H1 (cell line): ENCODE data around the gene GRID1. TPM values are rescaled to one million over a fixed set of nuclear protein-coding genes. Genes with fewer than 3 reads are reported as not detected.
"Not testable (repeated sequence)": the region's sequence is repeated elsewhere in the genome, so short reads cannot be mapped to it uniquely, and the experiment has no call there.

Experiments
- CTCF ChIA-PET: fragments of 300-600 bp; sonication (Branson Sonifier 250); formaldehyde crosslinking; loops from one replicate; lab custom pipeline; 2021; ENCODE audit not compliant: partially characterized antibody; lab: Charles Lee
- POLR2A ChIA-PET: fragments of 300-600 bp; sonication (Branson Sonifier 250); formaldehyde crosslinking; loops from one replicate; lab custom pipeline; 2021; ENCODE audit warnings: inconsistent platforms; ENCODE audit not compliant: partially characterized antibody; lab: Charles Lee
- DNase-seq, 2 experiments: peaks; one replicate each; pipeline versions ENCODE4 v3.0.0 to v3.0.0-alpha.2; 2010 to 2022; ENCODE audit warnings: low spot score in 2 of 2, low read depth in 1 of 2, mixed read lengths in 1 of 2
- FAIRE-seq: peaks from 2 replicates; lab custom pipeline; 2011; peaks lifted over from hg19 to GRCh38; lab: Jason Lieb, UNC
- H2AFZ ChIP-seq: 2 replicates; pipeline ENCODE4 v1.8.1; 2012; ENCODE audit warnings: low read length, inconsistent platforms
- H2AK5ac ChIP-seq: 2 replicates; pipeline ENCODE4 v1.6.1; 2013; ENCODE audit warnings: low read depth, low read length
- H2BK120ac ChIP-seq: replicated peaks from 2 replicates; pipeline ENCODE3; 2013; ENCODE audit warnings: low read depth, low read length, inconsistent platforms
- H2BK12ac ChIP-seq: 2 replicates; pipeline ENCODE4 v1.6.1; 2013; ENCODE audit warnings: low read depth, low read length
- H2BK15ac ChIP-seq: 2 replicates; pipeline ENCODE4 v1.6.1; 2013; ENCODE audit warnings: low read length
- H2BK20ac ChIP-seq: 2 replicates; pipeline ENCODE4 v1.6.1; 2013; ENCODE audit warnings: low read length
- H2BK5ac ChIP-seq: 2 replicates; pipeline ENCODE4 v1.6.1; 2013; ENCODE audit warnings: low read depth, low read length
- H3K14ac ChIP-seq: 2 replicates; pipeline ENCODE4 v1.6.1; 2013; ENCODE audit warnings: inconsistent platforms; ENCODE audit not compliant: insufficient read length
- H3K18ac ChIP-seq: 2 replicates; pipeline ENCODE4 v1.6.1; 2013; ENCODE audit warnings: low read length; ENCODE audit errors: extremely low read depth
- H3K23ac ChIP-seq: 2 replicates; pipeline ENCODE4 v1.6.1; 2013; ENCODE audit warnings: inconsistent platforms; ENCODE audit not compliant: insufficient read length
- H3K23me2 ChIP-seq: 2 replicates; pipeline ENCODE4 v1.6.1; 2013; ENCODE audit warnings: low read depth, low read length
- H3K27ac ChIP-seq: 2 replicates; pipeline ENCODE4 v1.6.1; 2011; ENCODE audit warnings: low read depth, low read length, inconsistent platforms
- H3K27me3 ChIP-seq, 4 experiments: replicated peaks in 1 of 4; 1 replicate in 1 of 4; 2 replicates in 3 of 4; pipeline versions ENCODE4 v1.6.1 to v1.8.1; 2011 to 2013; ENCODE audit warnings: low read length in 3 of 4, mild to moderate bottlenecking in 3 of 4, inconsistent platforms in 2 of 4, mixed read lengths in 2 of 4, moderate library complexity in 1 of 4; ENCODE audit not compliant: control insufficient read depth in 3 of 4, insufficient read depth in 3 of 4; ENCODE audit errors: extremely low read depth in 1 of 4
- H3K36me3 ChIP-seq, 4 experiments: 2 replicates each; pipeline versions ENCODE4 v1.6.1 to v1.8.1; 2011 to 2013; ENCODE audit warnings: mild to moderate bottlenecking in 4 of 4, low read length in 3 of 4, moderate library complexity in 2 of 4, control low read depth in 1 of 4, inconsistent platforms in 1 of 4; ENCODE audit not compliant: insufficient read depth in 4 of 4, control insufficient read depth in 2 of 4
- H3K4ac ChIP-seq: replicated peaks from 2 replicates; pipeline ENCODE3; 2013; ENCODE audit warnings: low read length, low read depth, mixed read lengths, inconsistent platforms; ENCODE audit not compliant: insufficient read length
- H3K4me1 ChIP-seq, 4 experiments: replicated peaks in 1 of 4; 1 replicate in 1 of 4; 2 replicates in 3 of 4; pipeline versions ENCODE4 v1.6.1 to v1.8.1; 2011 to 2013; ENCODE audit warnings: low read length in 3 of 4, inconsistent platforms in 2 of 4, mixed read lengths in 1 of 4; ENCODE audit not compliant: insufficient read depth in 4 of 4, control insufficient read depth in 3 of 4
- H3K4me2 ChIP-seq, 2 experiments: 2 replicates each; pipeline versions ENCODE4 v1.6.1 to v1.8.1; 2011 to 2013; ENCODE audit warnings: low read depth in 2 of 2, low read length in 2 of 2, control low read depth in 1 of 2, inconsistent platforms in 1 of 2, mild to moderate bottlenecking in 1 of 2; ENCODE audit not compliant: insufficient read depth in 1 of 2
- H3K4me3 ChIP-seq, 4 experiments: fragments of 200-600, 300-600 bp in 1 of 4; sonication (generic), shearing (Covaris generic), sonication (Bioruptor Twin) in 1 of 4; 2 replicates each; pipeline versions ENCODE4 v1.5.1 to v1.8.1; 2011 to 2016; ENCODE audit warnings: low read length in 4 of 4, low read depth in 3 of 4, control low read depth in 2 of 4, inconsistent platforms in 2 of 4, mild to moderate bottlenecking in 2 of 4, mixed read lengths in 1 of 4, moderate library complexity in 1 of 4; ENCODE audit not compliant: insufficient read depth in 2 of 4; ENCODE audit errors: extremely low read depth in 1 of 4
- H3K56ac ChIP-seq: replicated peaks from 2 replicates; pipeline ENCODE3; 2013; ENCODE audit warnings: low read depth, mild to moderate bottlenecking, mixed read lengths, low read length, inconsistent platforms; ENCODE audit not compliant: insufficient read length
- H3K79me1 ChIP-seq: 2 replicates; pipeline ENCODE4 v1.6.1; 2013; ENCODE audit warnings: low read depth, low read length, control low read depth
- H3K79me2 ChIP-seq, 2 experiments: 2 replicates each; pipeline versions ENCODE4 v1.6.1 to v1.8.1; 2012 to 2013; ENCODE audit warnings: low read length in 2 of 2, mild to moderate bottlenecking in 2 of 2, inconsistent platforms in 1 of 2; ENCODE audit not compliant: insufficient read depth in 2 of 2, control insufficient read depth in 1 of 2
- H3K9ac ChIP-seq, 4 experiments: replicated peaks in 1 of 4; 1 replicate in 1 of 4; 2 replicates in 3 of 4; pipeline versions ENCODE4 v1.6.1 to v1.8.1; 2011 to 2013; ENCODE audit warnings: low read depth in 3 of 4, low read length in 3 of 4, control low read depth in 2 of 4, mild to moderate bottlenecking in 2 of 4, moderate library complexity in 2 of 4, inconsistent platforms in 1 of 4; ENCODE audit errors: extremely low read depth in 1 of 4
- H3K9me3 ChIP-seq, 2 experiments: 2 replicates each; pipeline versions ENCODE4 v1.6.1 to v1.8.1; 2012 to 2013; ENCODE audit warnings: mild to moderate bottlenecking in 2 of 2, moderate library complexity in 2 of 2, control low read depth in 1 of 2, inconsistent platforms in 1 of 2, low read depth in 1 of 2, low read length in 1 of 2, mixed read lengths in 1 of 2; ENCODE audit not compliant: insufficient read depth in 2 of 2
- H4K20me1 ChIP-seq, 2 experiments: replicated peaks in 1 of 2; 2 replicates each; pipeline versions ENCODE3 to v1.8.1; 2011 to 2013; ENCODE audit warnings: inconsistent platforms in 2 of 2, low read length in 2 of 2, mild to moderate bottlenecking in 1 of 2; ENCODE audit not compliant: insufficient read depth in 2 of 2, control insufficient read depth in 1 of 2
- H4K5ac ChIP-seq: 2 replicates; pipeline ENCODE4 v1.6.1; 2013; ENCODE audit warnings: low read length, low read depth, mixed read lengths, inconsistent platforms; ENCODE audit not compliant: insufficient read length
- H4K8ac ChIP-seq: 2 replicates; pipeline ENCODE4 v1.8.0; 2013; ENCODE audit warnings: mild to moderate bottlenecking, moderate library complexity, low read length, inconsistent platforms; ENCODE audit not compliant: insufficient read depth; ENCODE audit errors: extremely low read depth
- H4K91ac ChIP-seq: replicated peaks from 2 replicates; pipeline ENCODE3; 2013; ENCODE audit warnings: low read length, mixed read lengths, inconsistent platforms; ENCODE audit not compliant: insufficient read length
- CTBP2 ChIP-seq: IDR thresholded peaks from 2 replicates; pipeline ENCODE4 v1.7.0; 2011; ENCODE audit warnings: borderline replicate concordance, mild to moderate bottlenecking, moderate library complexity, mixed read lengths, low read length; ENCODE audit not compliant: insufficient read depth, insufficient read length
- MAX ChIP-seq: IDR thresholded peaks from 2 replicates; pipeline ENCODE4 v1.6.1; 2012; ENCODE audit warnings: inconsistent platforms
- POLR2AphosphoS5 ChIP-seq: IDR thresholded peaks from 2 replicates; pipeline ENCODE4 v1.6.1; 2011; ENCODE audit warnings: low read depth, low read length
- SP2 ChIP-seq: IDR thresholded peaks from 2 replicates; pipeline ENCODE4 v1.6.1; 2012; ENCODE audit warnings: mild to moderate bottlenecking, low read length, inconsistent platforms
- TBP ChIP-seq: IDR thresholded peaks from 2 replicates; pipeline ENCODE4 v1.6.1; 2011; ENCODE audit warnings: low read depth, low read length, improper control_type of control experiment
- WGBS, 2 experiments: shearing (Covaris generic) in 1 of 2; methylation state at CpG; one replicate each; pipeline versions ENCODE4 v1.1.6 to v1.1.7; 2013 to 2015; ENCODE audit warnings: low lambda C conversion rate in 2 of 2, mixed read lengths in 2 of 2, inconsistent platforms in 1 of 2, low coverage in 1 of 2, missing lambda C conversion rate in 1 of 2; ENCODE audit not compliant: insufficient replicate concordance in 2 of 2, insufficient coverage in 1 of 2, insufficient read length in 1 of 2; ENCODE audit errors: extremely low coverage in 1 of 2, missing lambda C conversion rate in 1 of 2; 5-methylcytosine and 5-hydroxymethylcytosine counted together
- polyA plus RNA-seq, 7 experiments: library from polyadenylated mRNA; depleted of rRNA in 3 of 7; stranded (reverse) in 5 of 7; unstranded in 2 of 7; fragments of >200 nt in 5 of 7; fragments of 200-250 nt in 2 of 7; gene quantifications; 1 replicate in 5 of 7; 2 replicates in 1 of 7; 4 replicates in 1 of 7; pipeline versions ENCODE4 v1.2.1 to v1.2.3, GENCODE V29; 2011 to 2013; ENCODE audit warnings: missing spikeins in 2 of 7, mixed read lengths in 2 of 7
- total RNA-seq: library from RNA; stranded (reverse); fragmentation: NEBNext Ultra II Directional; extraction: Animal tissue kit (Norgen Biotek cat#: 25700); gene quantifications from 2 replicates; pipeline ENCODE4 v1.2.1, GENCODE V29; 2021
- TF ChIP-seq, protein P1 (sequence below), 3 experiments: IDR thresholded peaks; 1 replicate in 2 of 3; 2 replicates in 1 of 3; pipeline versions ENCODE4 v1.5.1 to v1.6.1; 2011; ENCODE audit warnings: low read length in 3 of 3, mild to moderate bottlenecking in 3 of 3, inconsistent platforms in 2 of 3, low read depth in 1 of 3, moderate library complexity in 1 of 3; ENCODE audit not compliant: insufficient read depth in 1 of 3; ENCODE audit errors: control extremely low read depth in 1 of 3
- TF ChIP-seq, protein P2 (sequence below): IDR thresholded peaks from 2 replicates; pipeline ENCODE4 v1.6.1; 2012; ENCODE audit warnings: inconsistent platforms

GRID1 gene
- total and polyA plus RNA-seq, 2 of the 8 experiments (the other 6 are each of a cell fraction or from before 2014, with no cell fraction given), result 0.22 to 0.30 TPM

DNA sequence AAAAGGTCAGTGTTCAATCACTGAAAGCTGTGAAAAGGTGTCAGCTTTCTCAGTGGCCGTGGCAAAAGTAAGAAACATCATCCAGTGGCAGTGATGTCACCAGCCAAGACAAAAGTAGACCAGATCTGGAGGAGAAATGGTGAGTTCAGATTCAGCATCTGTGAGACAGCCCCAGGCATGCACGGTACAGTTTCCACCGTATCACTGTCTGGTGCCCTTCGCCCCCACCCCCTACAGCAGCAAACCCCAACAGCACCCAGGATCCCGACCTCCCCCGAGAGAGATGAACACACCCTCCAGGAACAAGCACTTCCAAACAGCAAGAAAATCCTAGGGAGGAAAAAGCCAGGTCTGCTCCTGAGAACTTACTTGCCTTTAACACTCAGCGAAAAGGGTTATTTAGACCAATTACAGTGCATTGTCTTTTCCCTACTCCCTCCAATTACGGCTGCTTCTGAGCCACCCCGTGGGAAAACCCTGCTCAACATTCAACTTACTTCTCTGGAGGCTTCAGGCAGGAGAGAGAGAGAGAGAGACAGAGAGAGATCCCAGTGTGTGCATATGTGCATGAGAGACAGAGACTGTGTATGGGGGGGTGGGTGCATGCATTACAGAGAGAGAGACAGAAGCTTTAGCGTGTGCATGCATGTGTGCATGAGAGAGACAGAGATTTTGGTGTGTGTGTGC lies 189.6 kb downstream of the GRID1 start (continued):
- TF ChIP-seq, protein P1, sequence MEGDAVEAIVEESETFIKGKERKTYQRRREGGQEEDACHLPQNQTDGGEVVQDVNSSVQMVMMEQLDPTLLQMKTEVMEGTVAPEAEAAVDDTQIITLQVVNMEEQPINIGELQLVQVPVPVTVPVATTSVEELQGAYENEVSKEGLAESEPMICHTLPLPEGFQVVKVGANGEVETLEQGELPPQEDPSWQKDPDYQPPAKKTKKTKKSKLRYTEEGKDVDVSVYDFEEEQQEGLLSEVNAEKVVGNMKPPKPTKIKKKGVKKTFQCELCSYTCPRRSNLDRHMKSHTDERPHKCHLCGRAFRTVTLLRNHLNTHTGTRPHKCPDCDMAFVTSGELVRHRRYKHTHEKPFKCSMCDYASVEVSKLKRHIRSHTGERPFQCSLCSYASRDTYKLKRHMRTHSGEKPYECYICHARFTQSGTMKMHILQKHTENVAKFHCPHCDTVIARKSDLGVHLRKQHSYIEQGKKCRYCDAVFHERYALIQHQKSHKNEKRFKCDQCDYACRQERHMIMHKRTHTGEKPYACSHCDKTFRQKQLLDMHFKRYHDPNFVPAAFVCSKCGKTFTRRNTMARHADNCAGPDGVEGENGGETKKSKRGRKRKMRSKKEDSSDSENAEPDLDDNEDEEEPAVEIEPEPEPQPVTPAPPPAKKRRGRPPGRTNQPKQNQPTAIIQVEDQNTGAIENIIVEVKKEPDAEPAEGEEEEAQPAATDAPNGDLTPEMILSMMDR (IDR thresholded peaks at IDR 0.05; ENCODE audit: control extremely low read depth in 1 of 3, insufficient read depth in 1 of 3, low read depth in 1 of 3, low read length in 3 of 3), result no peak
- TF ChIP-seq MAX, result no peak
- TF ChIP-seq TBP, result no peak
- TF ChIP-seq POLR2AphosphoS5, result no peak
- TF ChIP-seq SP2, result no peak
- no peak for TF ChIP-seq CTBP2
- TF ChIP-seq, protein P2, sequence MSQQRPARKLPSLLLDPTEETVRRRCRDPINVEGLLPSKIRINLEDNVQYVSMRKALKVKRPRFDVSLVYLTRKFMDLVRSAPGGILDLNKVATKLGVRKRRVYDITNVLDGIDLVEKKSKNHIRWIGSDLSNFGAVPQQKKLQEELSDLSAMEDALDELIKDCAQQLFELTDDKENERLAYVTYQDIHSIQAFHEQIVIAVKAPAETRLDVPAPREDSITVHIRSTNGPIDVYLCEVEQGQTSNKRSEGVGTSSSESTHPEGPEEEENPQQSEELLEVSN, result no peak
- TF ChIP-seq, all 59 proteins: peak for 0

DNA sequence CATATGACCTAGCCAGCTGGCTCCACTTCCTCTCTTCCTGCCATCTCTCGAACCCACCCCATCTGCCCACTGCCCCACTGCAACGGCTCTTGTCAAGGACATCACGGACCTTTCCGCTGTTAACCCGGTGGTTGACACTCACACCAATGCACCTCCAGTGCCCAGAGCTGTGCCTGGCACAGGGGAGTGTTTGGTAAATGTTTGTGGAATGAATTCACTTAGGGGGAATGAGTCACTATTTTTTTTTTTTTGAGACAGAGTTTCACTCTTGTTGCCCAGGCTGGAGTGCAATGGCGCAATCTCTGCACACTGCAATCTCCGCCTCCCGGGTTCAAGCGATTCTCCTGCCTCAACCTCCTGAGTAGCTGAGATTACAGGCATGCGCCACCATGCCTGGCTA lies 191.1 kb downstream of the GRID1 start:
- H3K56ac ChIP-seq, H3K9ac ChIP-seq, H2BK15ac ChIP-seq, H3K79me1 ChIP-seq, H2AK5ac ChIP-seq, H4K8ac ChIP-seq, H3K14ac ChIP-seq, H3K79me2 ChIP-seq, DNase-seq, H3K23ac ChIP-seq, H2BK5ac ChIP-seq, H2AFZ ChIP-seq, H3K18ac ChIP-seq, H3K4ac ChIP-seq, H2BK20ac ChIP-seq, H4K20me1 ChIP-seq, H3K23me2 ChIP-seq, H3K27me3 ChIP-seq, H3K9me3 ChIP-seq, H3K4me3 ChIP-seq, POLR2A ChIA-PET, H4K5ac ChIP-seq, H3K4me2 ChIP-seq, FAIRE-seq, H3K36me3 ChIP-seq, H2BK120ac ChIP-seq, H2BK12ac ChIP-seq, H3K4me1 ChIP-seq, H3K27ac ChIP-seq, H4K91ac ChIP-seq: not testable (repeated sequence)
- 97% methylated on average over 10 of the region's 10 CpGs; no CpG with 5 or more reads in 1 of the 2 experiments for WGBS, 2 experiments
- CTCF ChIA-PET, result interaction anchor here (5.8 to 7.1 kb wide), 2 partner anchors 85 to 174 kb away, joined by 36 to 42 read pairs; no protein-coding TSS in a partner anchor
